ENCODE results near the gene TBC1D5. TPM values are rescaled to one million over a fixed set of nuclear protein-coding genes. Genes with fewer than 3 reads are reported as not detected.

TBC1D5 gene
- total and polyA plus RNA-seq, 2 of the 8 experiments (the other 6 are each of a cell fraction or from before 2014, with no cell fraction given): 11.0 to 22.9 TPM

GRCh38 chr3:17772556-17772955 is 30.1 kb upstream of the TBC1D5 start (continued):
- TF ChIP-seq, protein P1, sequence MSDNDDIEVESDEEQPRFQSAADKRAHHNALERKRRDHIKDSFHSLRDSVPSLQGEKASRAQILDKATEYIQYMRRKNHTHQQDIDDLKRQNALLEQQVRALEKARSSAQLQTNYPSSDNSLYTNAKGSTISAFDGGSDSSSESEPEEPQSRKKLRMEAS (IDR thresholded peaks at IDR 0.05): no peak
- TF ChIP-seq NANOG (IDR thresholded peaks at IDR 0.05; ENCODE audit: insufficient read depth, low read depth, low read length, poor library complexity, severe bottlenecking) (no peak), TBP (IDR thresholded peaks at IDR 0.05; ENCODE audit: low read depth, low read length) (no peak)
